ENCODE data around the gene TRAF3IP1. TPM values are rescaled to one million over a fixed set of nuclear protein-coding genes. Genes with fewer than 3 reads are reported as not detected.
"Not testable (repeated sequence)": the region's sequence is repeated elsewhere in the genome, so short reads cannot be mapped to it uniquely, and the experiment has no call there.

The TRAF3IP1 gene
- total RNA-seq, 2 experiments from 2014 or later: 5.1 to 6.9 TPM

DNA sequence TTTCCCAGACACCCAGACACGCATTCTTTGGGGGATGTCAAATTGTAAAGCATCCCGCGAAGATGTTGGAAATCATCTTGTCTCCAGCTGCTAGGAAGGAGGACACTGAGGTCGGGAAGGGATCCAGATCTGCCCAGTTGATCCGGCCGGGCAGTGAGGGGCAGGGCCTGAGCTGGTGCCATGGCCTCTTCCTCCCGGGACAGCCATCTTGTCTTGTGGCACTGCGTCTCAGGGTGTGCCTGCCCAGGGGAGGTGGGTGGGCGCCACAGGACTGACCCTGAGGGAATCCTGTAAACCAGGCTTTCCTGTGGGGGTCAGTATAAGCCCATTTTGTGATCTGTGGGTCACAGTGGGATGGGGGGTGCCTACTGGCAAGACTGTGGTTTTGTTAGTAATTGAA lies 10.1 kb downstream of the TRAF3IP1 start:
- TF ChIP-seq, protein P1, sequence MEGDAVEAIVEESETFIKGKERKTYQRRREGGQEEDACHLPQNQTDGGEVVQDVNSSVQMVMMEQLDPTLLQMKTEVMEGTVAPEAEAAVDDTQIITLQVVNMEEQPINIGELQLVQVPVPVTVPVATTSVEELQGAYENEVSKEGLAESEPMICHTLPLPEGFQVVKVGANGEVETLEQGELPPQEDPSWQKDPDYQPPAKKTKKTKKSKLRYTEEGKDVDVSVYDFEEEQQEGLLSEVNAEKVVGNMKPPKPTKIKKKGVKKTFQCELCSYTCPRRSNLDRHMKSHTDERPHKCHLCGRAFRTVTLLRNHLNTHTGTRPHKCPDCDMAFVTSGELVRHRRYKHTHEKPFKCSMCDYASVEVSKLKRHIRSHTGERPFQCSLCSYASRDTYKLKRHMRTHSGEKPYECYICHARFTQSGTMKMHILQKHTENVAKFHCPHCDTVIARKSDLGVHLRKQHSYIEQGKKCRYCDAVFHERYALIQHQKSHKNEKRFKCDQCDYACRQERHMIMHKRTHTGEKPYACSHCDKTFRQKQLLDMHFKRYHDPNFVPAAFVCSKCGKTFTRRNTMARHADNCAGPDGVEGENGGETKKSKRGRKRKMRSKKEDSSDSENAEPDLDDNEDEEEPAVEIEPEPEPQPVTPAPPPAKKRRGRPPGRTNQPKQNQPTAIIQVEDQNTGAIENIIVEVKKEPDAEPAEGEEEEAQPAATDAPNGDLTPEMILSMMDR (IDR thresholded peaks at IDR 0.05): no peak
- intact Hi-C loops (cut with DNase I, micrococcal nuclease): no loop called here
- POLR2A ChIA-PET: no interaction called here
- Histone ChIP-seq H3K27me3 (ENCODE audit: control insufficient read depth in 1 of 2, insufficient read depth in 2 of 2, low read length in 2 of 2) (no peaks in the 10 kb centered on the region), H3K4me3 (ENCODE audit: low read length) (no peak overlapping the region), H3K4me1 (ENCODE audit: insufficient read depth, low read length) (no peaks in the 10 kb centered on the region), H3K27ac (ENCODE audit: low read depth in 1 of 2, low read length in 2 of 2) (no peak overlapping the region), H3K36me3 (ENCODE audit: insufficient read depth, low read length) (peaks cover 9% of the 10 kb centered on the region), H3K9me3 (ENCODE audit: control insufficient read depth in 1 of 2, insufficient read depth in 1 of 2, low read length in 2 of 2) (no peaks in the 10 kb centered on the region)
- Mint-ChIP-seq H3K9me3 (no peaks in the 10 kb centered on the region), H3K4me1 (ENCODE audit: low read depth) (peaks cover under 1% of the 10 kb centered on the region), H3K27ac (no peak overlapping the region), H3K27me3 (no peaks in the 10 kb centered on the region), H3K4me3 (no peak overlapping the region), H3K36me3 (ENCODE audit: low read depth) (peaks cover 64% of the 10 kb centered on the region)
- ATAC-seq (ENCODE audit: poor library complexity): no peak
- no peak for DNase-seq
- CTCF ChIA-PET: no interaction called here

DNA sequence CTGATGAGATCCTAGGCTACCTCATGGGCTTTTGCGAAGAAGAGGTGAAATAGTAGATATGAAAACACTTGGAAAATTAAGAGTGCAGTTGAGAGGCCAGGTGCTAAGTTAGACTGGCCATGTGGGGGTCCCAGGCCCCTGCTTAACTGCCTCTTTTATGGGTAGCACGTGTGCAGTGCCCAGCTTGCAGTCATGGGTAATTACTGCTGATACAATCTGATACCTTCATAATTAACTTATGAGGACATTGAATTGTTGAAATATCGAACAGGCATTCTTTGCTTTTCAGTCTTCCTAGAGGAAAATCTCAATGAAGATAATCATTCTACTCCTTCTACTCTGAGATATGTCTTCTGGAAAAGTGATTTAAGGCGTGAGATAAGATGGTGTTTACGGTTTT lies 11.6 kb downstream of the TRAF3IP1 start:
- no peak for DNase-seq
- POLR2A ChIA-PET: no interaction called here
- no peaks in the 10 kb centered on the region for H3K27me3 Mint-ChIP-seq

DNA sequence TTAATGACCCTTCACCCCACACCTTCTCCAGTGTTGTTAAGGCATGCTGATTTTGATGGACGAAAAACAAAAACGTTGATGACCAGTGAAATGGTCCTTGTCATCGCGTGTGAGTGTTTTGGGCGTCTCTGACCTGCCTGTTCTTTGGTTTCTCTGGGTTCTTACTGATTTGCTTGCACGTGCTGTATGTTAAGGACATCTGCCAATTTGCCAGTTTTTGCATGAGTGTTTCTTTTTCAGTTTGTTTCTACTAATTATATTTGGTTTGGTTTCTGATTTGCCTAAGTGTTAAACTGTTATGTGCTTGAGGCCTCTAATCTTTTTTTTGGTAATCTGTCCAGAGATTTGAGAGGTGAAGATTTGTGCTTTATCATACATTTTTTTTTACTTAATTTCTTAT lies 14.6 kb downstream of the TRAF3IP1 start:
- no peaks in the 10 kb centered on the region for H3K9me3 ChIP-seq (ENCODE audit: control insufficient read depth in 1 of 2, insufficient read depth in 1 of 2, low read length in 2 of 2)
- no peak overlapping the region for H3K27ac ChIP-seq (ENCODE audit: low read depth in 1 of 2, low read length in 2 of 2)
- H3K27ac Mint-ChIP-seq: no peak overlapping the region
- H3K4me1 ChIP-seq (ENCODE audit: insufficient read depth, low read length): no peaks in the 10 kb centered on the region
- ChIA-PET CTCF (no interaction called here), POLR2A (no interaction called here)
- H3K4me3 ChIP-seq (ENCODE audit: low read length): no peak overlapping the region
- H3K27me3 Mint-ChIP-seq: no peaks in the 10 kb centered on the region
- TF ChIP-seq, protein P1 (IDR thresholded peaks at IDR 0.05): no peak
- no peak overlapping the region for H3K4me3 Mint-ChIP-seq
- H3K27me3 ChIP-seq (ENCODE audit: control insufficient read depth in 1 of 2, insufficient read depth in 2 of 2, low read length in 2 of 2): no peaks in the 10 kb centered on the region
- ATAC-seq (ENCODE audit: poor library complexity) (no peak), DNase-seq (no peak)
- H3K36me3 ChIP-seq (ENCODE audit: insufficient read depth, low read length): peaks cover 10% of the 10 kb centered on the region
- intact Hi-C loops (cut with DNase I, micrococcal nuclease): no loop called here
- peaks cover 43% of the 10 kb centered on the region for H3K36me3 Mint-ChIP-seq (ENCODE audit: low read depth)
- H3K4me1 Mint-ChIP-seq (ENCODE audit: low read depth): peaks cover 8% of the 10 kb centered on the region
- no peaks in the 10 kb centered on the region for H3K9me3 Mint-ChIP-seq

More for the DNA sequence above, 11.6 kb downstream of the TRAF3IP1 start:
- H3K36me3 Mint-ChIP-seq (ENCODE audit: low read depth): peaks cover 68% of the 10 kb centered on the region
- ATAC-seq (ENCODE audit: poor library complexity): no peak
- CTCF ChIA-PET: no interaction called here
- H3K9me3 Mint-ChIP-seq: no peaks in the 10 kb centered on the region
- Histone ChIP-seq H3K27me3 (ENCODE audit: control insufficient read depth in 1 of 2, insufficient read depth in 2 of 2, low read length in 2 of 2) (no peaks in the 10 kb centered on the region), H3K36me3 (ENCODE audit: insufficient read depth, low read length) (peaks cover 9% of the 10 kb centered on the region), H3K4me1 (ENCODE audit: insufficient read depth, low read length) (no peaks in the 10 kb centered on the region), H3K9me3 (ENCODE audit: control insufficient read depth in 1 of 2, insufficient read depth in 1 of 2, low read length in 2 of 2) (no peaks in the 10 kb centered on the region), H3K4me3 (ENCODE audit: low read length) (no peak overlapping the region), H3K27ac (ENCODE audit: low read depth in 1 of 2, low read length in 2 of 2) (no peak overlapping the region)
- H3K4me3 Mint-ChIP-seq: no peak overlapping the region
- intact Hi-C loops (cut with DNase I, micrococcal nuclease): no loop called here
- no peak overlapping the region for H3K27ac Mint-ChIP-seq
- TF ChIP-seq, protein P1 (IDR thresholded peaks at IDR 0.05): no peak
- peaks cover 1% of the 10 kb centered on the region for H3K4me1 Mint-ChIP-seq (ENCODE audit: low read depth)

DNA sequence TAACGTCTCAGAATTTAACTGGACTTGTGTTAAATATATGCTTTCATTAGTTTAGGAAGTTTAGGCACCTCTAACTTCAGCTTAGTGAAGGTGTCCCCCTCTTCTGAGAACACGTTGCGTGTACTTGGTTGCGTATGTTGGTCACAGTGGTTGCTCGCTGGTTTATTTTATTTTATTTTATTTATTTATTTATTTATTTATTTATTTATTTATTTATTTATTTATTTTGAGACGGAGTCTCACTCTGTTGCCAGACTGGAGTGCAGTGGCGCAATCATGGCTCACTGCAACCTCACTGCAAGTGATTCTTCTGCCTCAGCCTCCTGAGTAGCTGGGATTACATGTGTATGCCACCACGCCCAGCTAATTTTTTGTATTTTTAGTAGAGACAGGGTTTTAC lies 15.3 kb downstream of the TRAF3IP1 start:
- POLR2A ChIA-PET, H3K4me3 Mint-ChIP-seq: not testable (repeated sequence)

More for the DNA sequence above, 15.3 kb downstream of the TRAF3IP1 start:
- H3K4me3 ChIP-seq (ENCODE audit: low read length); H3K9me3 Mint-ChIP-seq; DNase-seq; H3K36me3 ChIP-seq (ENCODE audit: insufficient read depth, low read length); intact Hi-C loops (cut with DNase I, micrococcal nuclease); H3K27ac ChIP-seq (ENCODE audit: low read depth in 1 of 2, low read length in 2 of 2); CTCF ChIA-PET; H3K27me3 ChIP-seq (ENCODE audit: control insufficient read depth in 1 of 2, insufficient read depth in 2 of 2, low read length in 2 of 2); H3K9me3 ChIP-seq (ENCODE audit: control insufficient read depth in 1 of 2, insufficient read depth in 1 of 2, low read length in 2 of 2); H3K27me3 Mint-ChIP-seq; H3K27ac Mint-ChIP-seq; H3K4me1 Mint-ChIP-seq (ENCODE audit: low read depth); H3K4me1 ChIP-seq (ENCODE audit: insufficient read depth, low read length); ATAC-seq (ENCODE audit: poor library complexity): not testable (repeated sequence)
- peaks cover 43% of the 10 kb centered on the region for H3K36me3 Mint-ChIP-seq (ENCODE audit: low read depth)

Measured in CD4-positive, alpha-beta T cell (primary cell).